Activated CD8-positive, alpha-beta memory T cell treated with anti-CD3 and anti-CD28 coated beads, Interleukin-2, amount 50 U/mL, for 1 hour (primary cell): ENCODE data around the gene JMJD7.
A peak's percentile ranks its signal among the peaks of the same experiment; 100 is the strongest.

Source experiments
- DNase-seq: peaks from one replicate; pipeline ENCODE4 v3.0.0-alpha.2; 2020; ENCODE audit errors: extremely low read depth

The JMJD7 gene

GRCh38 chr15:41827880-41828806, at the start of gene JMJD7:
TSS of gene JMJD7 (plus strand) at chr15:41828092. CDS start at chr15:41828125, 33 bp downstream.
- peak; percentile 85 for DNase-seq

GRCh38 chr15:41778521-41778920, 49.4 kb upstream of the JMJD7 start:
- DNase-seq = no peak

- DNase-seq = no peak
Observed at GRCh38 chr15:41779662-41780157, 48.2 kb upstream of the JMJD7 start.

- DNase-seq = no peak
Observed at GRCh38 chr15:41780266-41780665, 47.6 kb upstream of the JMJD7 start.

- DNase-seq = no peak
Observed at GRCh38 chr15:41780727-41781126, 47.2 kb upstream of the JMJD7 start.

GRCh38 chr15:41782371-41783282, 45.3 kb upstream of the JMJD7 start:
- no peak for DNase-seq

- DNase-seq = no peak
Observed at GRCh38 chr15:41783296-41783695, 44.6 kb upstream of the JMJD7 start.

- DNase-seq = no peak
Observed at GRCh38 chr15:41788262-41788661, 39.6 kb upstream of the JMJD7 start.

GRCh38 chr15:41789236-41789635, 38.7 kb upstream of the JMJD7 start:
- no peak for DNase-seq

GRCh38 chr15:41789662-41790061, 38.2 kb upstream of the JMJD7 start:
- DNase-seq = no peak

- no peak for DNase-seq
Observed at GRCh38 chr15:41790169-41790568, 37.7 kb upstream of the JMJD7 start.

- DNase-seq = no peak
Observed at GRCh38 chr15:41790756-41791546, 36.9 kb upstream of the JMJD7 start.

- no peak for DNase-seq
Observed at GRCh38 chr15:41791547-41791937, 36.4 kb upstream of the JMJD7 start.

- no peak for DNase-seq
Observed at GRCh38 chr15:41792000-41792637, 35.8 kb upstream of the JMJD7 start.

GRCh38 chr15:41794081-41794480, 33.8 kb upstream of the JMJD7 start:
- DNase-seq = no peak

GRCh38 chr15:41795996-41796856, 31.7 kb upstream of the JMJD7 start:
- no peak for DNase-seq

- DNase-seq = no peak
Observed at GRCh38 chr15:41797201-41797944, 30.5 kb upstream of the JMJD7 start.

GRCh38 chr15:41798607-41799487, 29.0 kb upstream of the JMJD7 start:
- DNase-seq = no peak

- DNase-seq = no peak
Observed at GRCh38 chr15:41799488-41799805, 28.4 kb upstream of the JMJD7 start.
